Activated B cell treated with CpG ODN at 0.5 μM for 24 hours (primary cell): ENCODE data around the gene NANOS3. TPM values are rescaled to one million over a fixed set of nuclear protein-coding genes. Genes with fewer than 3 reads are reported as not detected.

Experiments used
- ATAC-seq: fragments of 200-7000 bp; cut with Tn5 transposase; one replicate; pipeline ENCODE4 v1.10.0; 2021; ENCODE audit warnings: low read depth, mild to moderate bottlenecking, moderate library complexity
- CTCF ChIA-PET: fragments of 350-600 bp; sonication (Branson Sonifier 250); formaldehyde crosslinking; loops from one replicate; lab custom pipeline; 2021; ENCODE audit warnings: antibody characterized with exemption; lab: Charles Lee
- POLR2A ChIA-PET: fragments of 350-600 bp; sonication (Branson Sonifier 250); formaldehyde crosslinking; loops from one replicate; lab custom pipeline; 2021; ENCODE audit warnings: antibody characterized with exemption; lab: Charles Lee
- DNase-seq: peaks from one replicate; pipeline ENCODE4 v3.0.0; 2022
- H3K27ac Mint-ChIP-seq: one replicate; pipeline ENCODE4 v1.8.0; 2020; ENCODE audit warnings: mixed read lengths
- H3K27me3 Mint-ChIP-seq: one replicate; pipeline ENCODE4 v1.8.0; 2021; ENCODE audit warnings: mixed read lengths
- H3K36me3 Mint-ChIP-seq: one replicate; pipeline ENCODE4 v1.8.0; 2021; ENCODE audit warnings: low read depth, mixed read lengths
- H3K4me1 Mint-ChIP-seq: one replicate; pipeline ENCODE4 v1.8.0; 2021; ENCODE audit warnings: mixed read lengths
- H3K4me3 Mint-ChIP-seq: one replicate; pipeline ENCODE4 v1.8.0; 2020; ENCODE audit warnings: mild to moderate bottlenecking, mixed read lengths
- H3K9me3 Mint-ChIP-seq: one replicate; pipeline ENCODE4 v1.8.0; 2020; ENCODE audit warnings: mixed read lengths
- CTCF ChIP-seq: fragments of 200-600 bp; IDR thresholded peaks from one replicate; pipeline ENCODE4 v1.8.0; 2022; ENCODE audit warnings: antibody characterized with exemption, mild to moderate bottlenecking
- intact Hi-C: fragments of 100-400 bp; cut with micrococcal nuclease; formaldehyde crosslinking; loops from one replicate; pipeline ENCODE4 v1.15.1; 2024
- total RNA-seq: library from RNA; stranded (reverse); gene quantifications from 2 replicates; pipeline ENCODE4 v1.2.3, GENCODE V29; 2022

The NANOS3 gene
- total RNA-seq, 1 donor from 2014 or later: not detected

- Mint-ChIP-seq H3K4me3 (peak overlapping the region; percentile 70), H3K27me3 (peaks cover 38% of the 10 kb centered on the region), H3K9me3 (no peaks in the 10 kb centered on the region), H3K36me3 (no peaks in the 10 kb centered on the region), H3K4me1 (peaks cover 19% of the 10 kb centered on the region), H3K27ac (no peak overlapping the region)
- DNase-seq (no peak), ATAC-seq (no peak)
- intact Hi-C loops: no loop called here
- POLR2A ChIA-PET: interaction anchor here (0.7 to 1.5 kb wide), 4 partner anchors 27 to 119 kb away, joined by 3 read pairs; partner anchors contain the start of gene C19orf53
- CTCF ChIA-PET: interaction anchor here (1.4 kb wide), 1 partner anchor 83 kb away, joined by 3 read pairs; no protein-coding TSS in a partner anchor
- no peak for TF ChIP-seq CTCF
Measured at GRCh38 chr19:13866463-13867046, 10.4 kb upstream of the NANOS3 start.

GRCh38 chr19:13868663-13869062, 8.3 kb upstream of the NANOS3 start:
- Mint-ChIP-seq H3K27me3 (peaks cover 37% of the 10 kb centered on the region), H3K4me1 (peaks cover 19% of the 10 kb centered on the region), H3K9me3 (no peaks in the 10 kb centered on the region), H3K36me3 (no peaks in the 10 kb centered on the region), H3K4me3 (no peak overlapping the region), H3K27ac (no peak overlapping the region)
- no peak for TF ChIP-seq CTCF
- no peak for DNase-seq
- POLR2A ChIA-PET: no interaction called here
- intact Hi-C loops: no loop called here
- ATAC-seq: no peak
- CTCF ChIA-PET: no interaction called here

- TF ChIP-seq CTCF: no peak
- H3K4me1 Mint-ChIP-seq: peaks cover 16% of the 10 kb centered on the region
- ChIA-PET CTCF (no interaction called here), POLR2A (no interaction called here)
- DNase-seq (no peak), ATAC-seq (no peak)
- no peaks in the 10 kb centered on the region for H3K36me3 Mint-ChIP-seq
- no peaks in the 10 kb centered on the region for H3K9me3 Mint-ChIP-seq
- H3K27me3 Mint-ChIP-seq: peaks cover 33% of the 10 kb centered on the region
- no peak overlapping the region for H3K4me3 Mint-ChIP-seq
- no peak overlapping the region for H3K27ac Mint-ChIP-seq
- intact Hi-C loops: no loop called here
Measured at GRCh38 chr19:13869281-13869680, 7.7 kb upstream of the NANOS3 start.

- TF ChIP-seq CTCF: no peak
- H3K36me3 Mint-ChIP-seq: no peaks in the 10 kb centered on the region
- intact Hi-C loops: no loop called here
- CTCF ChIA-PET: interaction anchor here (1.7 kb wide), 1 partner anchor 201 kb away, joined by 5 read pairs; no protein-coding TSS in a partner anchor
- no peak for DNase-seq
- peaks cover 11% of the 10 kb centered on the region for H3K4me1 Mint-ChIP-seq
- H3K4me3 Mint-ChIP-seq: no peak overlapping the region
- POLR2A ChIA-PET: no interaction called here
- H3K9me3 Mint-ChIP-seq: no peaks in the 10 kb centered on the region
- H3K27me3 Mint-ChIP-seq: peaks cover 29% of the 10 kb centered on the region
- no peak overlapping the region for H3K27ac Mint-ChIP-seq
- ATAC-seq: no peak
Measured at GRCh38 chr19:13870873-13871272, 6.1 kb upstream of the NANOS3 start.

GRCh38 chr19:13872339-13872694, 4.6 kb upstream of the NANOS3 start:
- POLR2A ChIA-PET: interaction anchor here (0.7 to 1.0 kb wide), 4 partner anchors 33 to 184 kb away, joined by 3 to 6 read pairs (median 4); partner anchors contain the start of gene ZSWIM4
- H3K4me3 Mint-ChIP-seq: peak overlapping the region; percentile 73

More at GRCh38 chr19:13872339-13872694, 4.6 kb upstream of the NANOS3 start:
- Mint-ChIP-seq H3K36me3 (no peaks in the 10 kb centered on the region), H3K9me3 (no peaks in the 10 kb centered on the region), H3K27ac (no peak overlapping the region), H3K4me1 (peaks cover 6% of the 10 kb centered on the region), H3K27me3 (peaks cover 21% of the 10 kb centered on the region)
- TF ChIP-seq CTCF: no peak
- intact Hi-C loops: no loop called here
- ATAC-seq (no peak), DNase-seq (no peak)
- CTCF ChIA-PET: interaction anchor here (0.9 to 1.9 kb wide), 2 partner anchors 10 to 170 kb away, joined by 3 to 6 read pairs; no protein-coding TSS in a partner anchor
